Stomach smooth muscle (tissue), 2 donors: Measurements from ENCODE around the gene BMP3.

Source experiments
- H3K27ac ChIP-seq: one replicate; pipeline ENCODE4 v1.7.0; 2013; ENCODE audit warnings: mild to moderate bottlenecking, low read length, inconsistent platforms
- H3K27me3 ChIP-seq, 2 donors: one replicate each; pipeline ENCODE4 v1.7.0; 2013; ENCODE audit warnings: low read length in 2 of 2; ENCODE audit not compliant: insufficient read depth in 2 of 2, control insufficient read depth in 1 of 2
- H3K36me3 ChIP-seq, 2 donors: one replicate each; pipeline ENCODE4 v1.7.0; 2013; ENCODE audit warnings: low read length in 2 of 2; ENCODE audit not compliant: control insufficient read depth in 2 of 2, insufficient read depth in 2 of 2
- H3K4me1 ChIP-seq: one replicate; pipeline ENCODE4 v1.7.0; 2013; ENCODE audit warnings: low read length; ENCODE audit not compliant: control insufficient read depth, insufficient read depth
- H3K4me3 ChIP-seq, 2 donors: one replicate each; pipeline ENCODE4 v1.7.0; 2013; ENCODE audit warnings: low read length in 2 of 2
- H3K9ac ChIP-seq, 2 donors: one replicate each; pipeline ENCODE4 v1.7.0; 2013; ENCODE audit warnings: low read length in 2 of 2, mild to moderate bottlenecking in 1 of 2
- H3K9me3 ChIP-seq, 2 donors: one replicate each; pipeline ENCODE4 v1.7.0; 2013; ENCODE audit warnings: low read length in 2 of 2; ENCODE audit not compliant: control insufficient read depth in 2 of 2
- donor health status: healthy.
- donor health status: Pancreatic carcinoma.

BMP3 gene

DNA sequence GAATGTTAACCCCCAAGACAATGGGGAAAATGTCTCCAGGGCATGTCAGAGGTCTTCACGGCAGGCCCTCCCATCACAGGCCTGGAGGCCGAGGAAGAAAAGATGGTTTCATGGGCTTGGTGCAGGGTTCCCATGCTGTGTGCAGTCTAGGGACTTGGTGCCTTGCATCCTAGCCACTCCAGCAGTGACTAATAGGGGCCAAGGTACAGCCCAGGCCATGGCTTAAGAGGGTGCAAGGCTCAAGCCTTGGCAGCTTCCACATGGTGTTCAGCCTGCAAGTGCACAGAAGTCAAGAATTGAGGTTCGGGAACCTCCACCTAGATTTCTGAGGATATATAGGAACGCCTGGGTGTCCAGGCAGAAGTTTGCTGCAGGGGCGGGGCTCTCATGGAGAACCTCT lies 50.6 kb downstream of the BMP3 start:
- Histone ChIP-seq H3K4me3 (no peak overlapping the region), H3K27ac (no peak overlapping the region), H3K9ac (no peak overlapping the region), H3K27me3 (no peaks in the 10 kb centered on the region), H3K9me3 (no peaks in the 10 kb centered on the region), H3K36me3 (no peaks in the 10 kb centered on the region), H3K4me1 (no peaks in the 10 kb centered on the region)

- no peaks in the 10 kb centered on the region for H3K9me3 ChIP-seq
- H3K9ac ChIP-seq = no peak overlapping the region
- no peaks in the 10 kb centered on the region for H3K27me3 ChIP-seq
- H3K4me3 ChIP-seq = no peak overlapping the region
- no peaks in the 10 kb centered on the region for H3K4me1 ChIP-seq
- no peak overlapping the region for H3K27ac ChIP-seq
- H3K36me3 ChIP-seq = no peaks in the 10 kb centered on the region
These were observed 53.5 kb downstream of the BMP3 start for GRCh38 chr4:81084029-81084428.

- Histone ChIP-seq H3K9me3 (no peaks in the 10 kb centered on the region), H3K9ac (no peak overlapping the region), H3K27ac (no peak overlapping the region), H3K27me3 (no peaks in the 10 kb centered on the region), H3K4me3 (no peak overlapping the region), H3K36me3 (no peaks in the 10 kb centered on the region), H3K4me1 (no peaks in the 10 kb centered on the region)
These were observed 54.1 kb downstream of the BMP3 start for GRCh38 chr4:81084634-81085033.

DNA sequence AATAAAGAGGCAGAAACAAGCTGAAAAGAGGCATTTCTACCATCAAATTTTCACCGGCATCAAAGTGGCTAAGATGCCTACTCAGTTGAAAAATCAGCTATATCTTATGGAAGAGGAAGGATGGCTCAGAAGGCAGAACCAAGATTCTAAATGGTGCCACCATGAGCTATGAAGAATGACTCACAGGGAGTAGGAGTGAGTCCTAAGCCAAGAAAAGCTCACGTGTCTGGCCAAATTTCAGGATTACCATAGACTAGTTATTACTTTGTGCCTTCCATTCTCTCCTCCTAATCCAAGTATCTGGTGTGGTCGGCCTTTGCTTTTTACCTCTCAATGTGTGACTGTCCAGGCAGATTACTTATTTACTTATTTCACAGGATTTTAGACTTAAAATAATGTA lies 54.8 kb downstream of the BMP3 start:
- no peaks in the 10 kb centered on the region for H3K27me3 ChIP-seq
- H3K9me3 ChIP-seq = no peaks in the 10 kb centered on the region
- H3K9ac ChIP-seq = no peak overlapping the region
- no peak overlapping the region for H3K27ac ChIP-seq
- no peaks in the 10 kb centered on the region for H3K4me1 ChIP-seq
- no peak overlapping the region for H3K4me3 ChIP-seq
- H3K36me3 ChIP-seq = no peaks in the 10 kb centered on the region

GRCh38 chr4:81085979-81086378 lies 55.5 kb downstream of the BMP3 start:
- Histone ChIP-seq H3K4me1 (no peaks in the 10 kb centered on the region), H3K9ac (no peak overlapping the region), H3K27ac (no peak overlapping the region), H3K36me3 (no peaks in the 10 kb centered on the region), H3K27me3 (no peaks in the 10 kb centered on the region), H3K9me3 (no peaks in the 10 kb centered on the region), H3K4me3 (no peak overlapping the region)

GRCh38 chr4:81093720-81094401 lies 63.4 kb downstream of the BMP3 start:
- no peaks in the 10 kb centered on the region for H3K27me3 ChIP-seq
- H3K9ac ChIP-seq = no peak overlapping the region
- no peaks in the 10 kb centered on the region for H3K4me1 ChIP-seq
- no peaks in the 10 kb centered on the region for H3K9me3 ChIP-seq
- H3K4me3 ChIP-seq = no peak overlapping the region
- no peaks in the 10 kb centered on the region for H3K36me3 ChIP-seq
- H3K27ac ChIP-seq = no peak overlapping the region

- H3K36me3 ChIP-seq = no peaks in the 10 kb centered on the region
- H3K4me3 ChIP-seq = no peak overlapping the region
- H3K27ac ChIP-seq = no peak overlapping the region
- no peaks in the 10 kb centered on the region for H3K4me1 ChIP-seq
- H3K27me3 ChIP-seq = no peaks in the 10 kb centered on the region
- no peak overlapping the region for H3K9ac ChIP-seq
- H3K9me3 ChIP-seq = no peaks in the 10 kb centered on the region
These were observed 64.9 kb downstream of the BMP3 start for GRCh38 chr4:81095389-81095788.

- Histone ChIP-seq H3K9me3 (no peaks in the 10 kb centered on the region), H3K4me1 (no peaks in the 10 kb centered on the region), H3K4me3 (no peak overlapping the region), H3K27me3 (no peaks in the 10 kb centered on the region), H3K36me3 (no peaks in the 10 kb centered on the region), H3K9ac (no peak overlapping the region), H3K27ac (no peak overlapping the region)
These were observed 66.1 kb downstream of the BMP3 start for GRCh38 chr4:81096566-81096965.

DNA sequence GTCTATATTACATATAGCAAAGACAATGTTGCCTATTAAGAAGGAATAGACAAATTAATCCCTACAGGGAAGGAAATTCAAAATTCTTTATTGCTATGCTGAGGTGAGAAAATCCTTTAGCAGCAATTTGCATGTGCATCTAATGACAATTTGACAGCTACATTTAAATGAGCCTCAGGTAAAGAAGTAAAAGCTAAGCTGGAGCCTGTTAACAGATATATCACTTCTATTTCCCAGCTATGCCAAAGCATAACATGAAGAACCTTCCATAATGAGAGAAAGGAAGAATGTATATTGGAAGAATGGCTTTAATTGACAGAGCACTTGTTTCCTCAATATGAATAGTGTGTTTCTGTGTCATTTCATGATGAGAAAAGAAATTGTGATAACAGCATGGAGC lies 71.6 kb downstream of the BMP3 start:
- H3K4me3 ChIP-seq = no peak overlapping the region
- no peaks in the 10 kb centered on the region for H3K36me3 ChIP-seq
- no peaks in the 10 kb centered on the region for H3K9me3 ChIP-seq
- H3K27me3 ChIP-seq = no peaks in the 10 kb centered on the region
- no peak overlapping the region for H3K27ac ChIP-seq
- H3K4me1 ChIP-seq = no peaks in the 10 kb centered on the region
- no peak overlapping the region for H3K9ac ChIP-seq

DNA sequence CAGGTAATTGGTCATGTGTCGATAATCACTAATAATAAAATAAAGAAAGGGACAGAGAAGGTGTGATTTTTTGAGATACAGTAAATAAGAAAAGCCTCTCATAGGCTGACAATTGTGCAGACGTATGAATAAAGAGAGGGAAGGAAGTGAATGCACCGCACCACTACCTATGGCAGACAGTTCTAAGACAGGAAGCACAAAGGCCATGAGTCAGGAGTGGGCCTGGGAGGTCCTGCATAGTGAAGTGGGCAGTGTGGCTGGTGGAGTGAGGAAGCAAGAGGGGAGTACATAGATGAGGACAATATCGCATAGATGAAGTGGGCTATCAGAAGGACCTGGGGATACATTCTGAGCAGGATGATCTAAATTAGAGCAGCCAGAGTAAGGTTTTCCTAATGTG lies 75.6 kb downstream of the BMP3 start:
- Histone ChIP-seq H3K9ac (no peak overlapping the region), H3K4me3 (no peak overlapping the region), H3K27ac (no peak overlapping the region)

More for the DNA sequence above, 75.6 kb downstream of the BMP3 start:
- Histone ChIP-seq H3K27me3 (no peaks in the 10 kb centered on the region), H3K9me3 (no peaks in the 10 kb centered on the region), H3K4me1 (no peaks in the 10 kb centered on the region), H3K36me3 (no peaks in the 10 kb centered on the region)
